Ishikawa (cell line): ENCODE results near the gene CD247.

Experiments
- CEBPB ChIP-seq: IDR thresholded peaks from 2 replicates; pipeline ENCODE4 v1.6.1; 2012
- CREB1 ChIP-seq: IDR thresholded peaks from 2 replicates; pipeline ENCODE4 v1.6.1; 2012; ENCODE audit warnings: low read depth
- EGR1 ChIP-seq: IDR thresholded peaks from 2 replicates; pipeline ENCODE4 v1.6.1; 2012
- EP300 ChIP-seq: IDR thresholded peaks from 2 replicates; pipeline ENCODE4 v1.6.1; 2012; ENCODE audit warnings: borderline replicate concordance
- FOXM1 ChIP-seq: IDR thresholded peaks from 2 replicates; pipeline ENCODE4 v1.6.1; 2012; ENCODE audit warnings: low read depth, borderline replicate concordance
- NFIC ChIP-seq: IDR thresholded peaks from 2 replicates; pipeline ENCODE4 v1.6.1; 2012
- RAD21 ChIP-seq: IDR thresholded peaks from 2 replicates; pipeline ENCODE4 v1.6.1; 2012; ENCODE audit warnings: low read depth
- TAF1 ChIP-seq: IDR thresholded peaks from 2 replicates; pipeline ENCODE4 v1.6.1; 2012; ENCODE audit warnings: low read depth, mild to moderate bottlenecking
- TCF12 ChIP-seq: IDR thresholded peaks from 2 replicates; pipeline ENCODE4 v1.6.1; 2012; ENCODE audit warnings: low read depth
- TEAD4 ChIP-seq: IDR thresholded peaks from 2 replicates; pipeline ENCODE4 v1.6.1; 2012
- YY1 ChIP-seq: IDR thresholded peaks from 2 replicates; pipeline ENCODE4 v1.6.1; 2012; ENCODE audit warnings: low read depth
- ZBTB7A ChIP-seq: IDR thresholded peaks from 2 replicates; pipeline ENCODE4 v1.6.1; 2012; ENCODE audit warnings: low read depth
- TF ChIP-seq, protein P1 (sequence below): IDR thresholded peaks from 2 replicates; pipeline ENCODE4 v1.6.1; 2012
- TF ChIP-seq, protein P2 (sequence below): IDR thresholded peaks from 2 replicates; pipeline ENCODE4 v1.6.1; 2012; ENCODE audit warnings: low read depth, mild to moderate bottlenecking
- TF ChIP-seq, protein P3 (sequence below): IDR thresholded peaks from 2 replicates; pipeline ENCODE4 v1.6.1; 2012

Gene CD247

DNA sequence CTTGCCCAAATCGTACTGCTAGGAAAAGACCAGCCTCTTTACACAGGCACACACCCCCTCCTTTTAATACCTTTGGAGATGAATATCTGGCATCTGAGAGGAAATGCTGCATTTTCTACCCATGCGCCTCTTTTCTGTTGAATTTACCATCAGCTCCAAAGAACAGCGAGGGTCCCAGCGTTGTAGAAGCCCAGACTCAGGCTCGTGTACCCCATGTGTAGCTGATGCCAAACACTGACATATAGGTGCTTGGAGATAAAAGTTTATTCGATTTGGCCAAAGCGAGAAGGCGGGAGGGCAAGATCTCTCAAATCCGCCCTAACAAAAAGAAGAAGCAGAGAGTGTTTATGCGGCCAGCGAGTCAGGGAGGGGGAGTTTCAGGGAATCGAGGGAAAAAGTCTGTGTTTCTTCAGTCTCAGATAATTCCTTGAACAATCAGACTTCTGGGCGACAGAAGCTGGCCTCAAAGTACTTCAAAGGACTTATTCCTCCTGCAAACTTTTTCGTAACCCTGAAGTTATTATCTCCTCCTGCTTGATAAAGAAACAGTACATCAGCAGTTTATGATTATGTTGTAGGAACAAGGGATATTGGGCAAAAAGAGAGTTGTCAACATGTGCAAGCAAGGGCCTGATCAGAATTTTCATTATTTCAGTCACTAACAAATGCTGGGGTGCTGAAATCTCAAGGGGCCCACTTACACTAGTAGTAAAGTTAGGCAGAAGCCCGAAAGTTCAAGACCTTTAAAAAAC, 35.9 kb upstream of the CD247 start:
- TF ChIP-seq, protein P1, sequence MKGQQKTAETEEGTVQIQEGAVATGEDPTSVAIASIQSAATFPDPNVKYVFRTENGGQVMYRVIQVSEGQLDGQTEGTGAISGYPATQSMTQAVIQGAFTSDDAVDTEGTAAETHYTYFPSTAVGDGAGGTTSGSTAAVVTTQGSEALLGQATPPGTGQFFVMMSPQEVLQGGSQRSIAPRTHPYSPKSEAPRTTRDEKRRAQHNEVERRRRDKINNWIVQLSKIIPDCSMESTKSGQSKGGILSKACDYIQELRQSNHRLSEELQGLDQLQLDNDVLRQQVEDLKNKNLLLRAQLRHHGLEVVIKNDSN: no peak
- TF ChIP-seq ZBTB7A (no peak), EP300 (no peak; the same call in 1 of the 2 replicates), YY1 (no peak), TCF12 (no peak), TAF1 (no peak), EGR1 (no peak), RAD21 (no peak), TEAD4 (no peak), CEBPB (no peak), CREB1 (no peak), FOXM1 (no peak), NFIC (no peak)
- TF ChIP-seq, protein P2, sequence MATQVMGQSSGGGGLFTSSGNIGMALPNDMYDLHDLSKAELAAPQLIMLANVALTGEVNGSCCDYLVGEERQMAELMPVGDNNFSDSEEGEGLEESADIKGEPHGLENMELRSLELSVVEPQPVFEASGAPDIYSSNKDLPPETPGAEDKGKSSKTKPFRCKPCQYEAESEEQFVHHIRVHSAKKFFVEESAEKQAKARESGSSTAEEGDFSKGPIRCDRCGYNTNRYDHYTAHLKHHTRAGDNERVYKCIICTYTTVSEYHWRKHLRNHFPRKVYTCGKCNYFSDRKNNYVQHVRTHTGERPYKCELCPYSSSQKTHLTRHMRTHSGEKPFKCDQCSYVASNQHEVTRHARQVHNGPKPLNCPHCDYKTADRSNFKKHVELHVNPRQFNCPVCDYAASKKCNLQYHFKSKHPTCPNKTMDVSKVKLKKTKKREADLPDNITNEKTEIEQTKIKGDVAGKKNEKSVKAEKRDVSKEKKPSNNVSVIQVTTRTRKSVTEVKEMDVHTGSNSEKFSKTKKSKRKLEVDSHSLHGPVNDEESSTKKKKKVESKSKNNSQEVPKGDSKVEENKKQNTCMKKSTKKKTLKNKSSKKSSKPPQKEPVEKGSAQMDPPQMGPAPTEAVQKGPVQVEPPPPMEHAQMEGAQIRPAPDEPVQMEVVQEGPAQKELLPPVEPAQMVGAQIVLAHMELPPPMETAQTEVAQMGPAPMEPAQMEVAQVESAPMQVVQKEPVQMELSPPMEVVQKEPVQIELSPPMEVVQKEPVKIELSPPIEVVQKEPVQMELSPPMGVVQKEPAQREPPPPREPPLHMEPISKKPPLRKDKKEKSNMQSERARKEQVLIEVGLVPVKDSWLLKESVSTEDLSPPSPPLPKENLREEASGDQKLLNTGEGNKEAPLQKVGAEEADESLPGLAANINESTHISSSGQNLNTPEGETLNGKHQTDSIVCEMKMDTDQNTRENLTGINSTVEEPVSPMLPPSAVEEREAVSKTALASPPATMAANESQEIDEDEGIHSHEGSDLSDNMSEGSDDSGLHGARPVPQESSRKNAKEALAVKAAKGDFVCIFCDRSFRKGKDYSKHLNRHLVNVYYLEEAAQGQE: no peak
- TF ChIP-seq, protein P3, sequence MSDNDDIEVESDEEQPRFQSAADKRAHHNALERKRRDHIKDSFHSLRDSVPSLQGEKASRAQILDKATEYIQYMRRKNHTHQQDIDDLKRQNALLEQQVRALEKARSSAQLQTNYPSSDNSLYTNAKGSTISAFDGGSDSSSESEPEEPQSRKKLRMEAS: no peak

DNA sequence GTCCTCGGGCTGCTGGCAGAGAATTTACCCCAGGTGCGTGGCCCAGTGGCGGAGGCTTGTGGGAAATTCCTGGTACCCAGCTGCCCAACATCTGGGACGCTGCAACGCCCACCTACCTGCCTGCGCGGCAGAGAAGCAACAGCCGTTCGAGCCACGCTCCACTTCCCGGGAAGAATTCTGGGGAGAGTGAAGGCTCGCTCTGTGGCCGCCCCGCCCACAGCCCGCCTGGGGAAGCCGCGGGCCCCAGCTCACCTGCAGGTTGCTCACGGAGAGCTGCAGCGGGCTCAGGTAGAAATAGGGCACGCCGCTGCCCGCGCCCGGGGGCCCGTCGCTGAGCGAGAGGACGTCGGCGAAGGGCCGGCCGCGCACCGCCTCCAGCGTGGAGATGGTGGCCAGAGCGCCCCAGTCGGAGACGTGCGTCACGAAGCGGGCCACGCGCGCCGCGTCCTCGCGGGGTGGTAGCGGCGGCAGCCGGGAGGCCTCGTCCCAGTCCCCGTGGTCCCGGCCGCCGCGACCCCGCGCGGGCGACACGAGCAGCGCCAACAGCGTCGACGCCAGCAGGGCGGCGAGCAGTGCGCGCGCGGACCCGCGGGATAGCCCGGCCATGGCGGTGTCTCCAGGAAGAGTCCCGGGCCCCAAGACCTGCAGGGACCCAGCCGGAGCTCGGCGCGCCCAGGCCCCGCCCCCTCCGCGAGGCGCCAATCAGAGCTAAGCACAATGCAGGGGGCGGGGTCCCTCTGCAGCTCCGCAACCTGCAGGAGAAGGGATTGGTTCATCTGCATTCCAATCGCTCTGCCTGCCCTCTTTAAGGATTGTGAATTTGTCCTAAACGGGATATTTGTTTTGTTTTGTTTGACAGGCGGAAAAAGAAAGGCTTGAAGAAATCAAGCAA, 35.1 kb upstream of the CD247 start, which contains the start of gene CREG1:
TSS of gene CREG1 (minus strand) at position 627 of the 892 bp plus-strand sequence.
- TF ChIP-seq EGR1: peak; percentile 80
- TF ChIP-seq EP300: no peak; the same call in 1 of the 2 replicates
- TF ChIP-seq, protein P1: no peak
- TF ChIP-seq, protein P3: no peak
- peak; percentile 61 for TF ChIP-seq TEAD4
- TF ChIP-seq FOXM1: no peak
- no peak for TF ChIP-seq ZBTB7A
- TF ChIP-seq CEBPB: peak; percentile 88
- TF ChIP-seq TCF12: peak; percentile 31; the same call in 1 of the 2 replicates
- TF ChIP-seq NFIC: no peak
- TF ChIP-seq TAF1: peak; percentile 76; the same call in 1 of the 2 replicates
- no peak for TF ChIP-seq CREB1
- no peak for TF ChIP-seq RAD21
- TF ChIP-seq YY1: peak; percentile 66; the same call in 1 of the 2 replicates
- TF ChIP-seq, protein P2: 0 out of 2 replicates have a peak, but pooled peaks have one; percentile 8

DNA sequence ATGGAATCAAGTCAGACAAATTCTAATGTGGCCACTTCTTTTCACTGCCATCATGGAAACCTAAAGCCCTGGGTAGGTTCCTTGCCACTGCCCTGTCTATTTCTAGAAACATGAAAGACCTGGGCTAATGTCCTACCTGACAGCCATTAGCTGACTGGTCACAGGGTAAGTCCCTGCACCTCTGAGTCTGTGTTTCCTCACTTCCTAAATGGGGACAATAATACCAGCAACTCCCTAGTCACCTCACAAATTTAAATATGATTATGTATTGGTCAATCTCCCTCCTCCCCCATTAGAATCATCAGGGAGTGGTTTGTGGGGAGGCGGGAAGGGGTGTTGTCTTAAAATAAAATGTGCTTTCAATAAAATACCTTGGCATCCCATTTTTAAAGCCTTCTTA, 33.0 kb upstream of the CD247 start:
- TF ChIP-seq, protein P3: no peak
- TF ChIP-seq FOXM1: no peak
- TF ChIP-seq, protein P1: no peak
- no peak for TF ChIP-seq TCF12
- TF ChIP-seq, protein P2: no peak
- TF ChIP-seq TAF1: no peak
